CD4-positive, alpha-beta T cell (primary cell): ENCODE data around the gene DLGAP5. TPM values are rescaled to one million over a fixed set of nuclear protein-coding genes. Genes with fewer than 3 reads are reported as not detected.

Experiments used
- ATAC-seq: fragments of 200-7000 bp; cut with Tn5 transposase; one replicate; pipeline ENCODE4 v1.10.0; 2022; ENCODE audit warnings: mild to moderate bottlenecking; ENCODE audit not compliant: poor library complexity
- CTCF ChIA-PET: fragments of 350-600 bp; sonication (Branson Sonifier 250); formaldehyde crosslinking; loops from one replicate; lab custom pipeline; 2021; ENCODE audit warnings: antibody characterized with exemption, inconsistent platforms; lab: Charles Lee
- POLR2A ChIA-PET: fragments of 350-600 bp; sonication (Branson Sonifier 250); formaldehyde crosslinking; loops from one replicate; lab custom pipeline; 2021; ENCODE audit warnings: antibody characterized with exemption, inconsistent platforms; lab: Charles Lee
- DNase-seq, 14 experiments: peaks; one replicate each; pipeline ENCODE4 v3.0.0-alpha.2; 2013 to 2020; ENCODE audit warnings: mixed read lengths in 2 of 14
- H3K27ac ChIP-seq, 2 donors: one replicate each; pipeline versions ENCODE4 v1.5.1 to v1.7.0; 2013; ENCODE audit warnings: low read length in 2 of 2, low read depth in 1 of 2, mild to moderate bottlenecking in 1 of 2
- H3K27me3 ChIP-seq, 2 experiments: 1 replicate in 1 of 2; 2 replicates in 1 of 2; pipeline versions ENCODE4 v1.6.1 to v1.7.0; 2013; ENCODE audit warnings: low read length in 2 of 2, control low read depth in 1 of 2, mild to moderate bottlenecking in 1 of 2, moderate library complexity in 1 of 2; ENCODE audit not compliant: insufficient read depth in 2 of 2, control insufficient read depth in 1 of 2
- H3K36me3 ChIP-seq: one replicate; pipeline ENCODE4 v1.6.1; 2013; ENCODE audit warnings: low read length, control low read depth; ENCODE audit not compliant: insufficient read depth
- H3K4me1 ChIP-seq: one replicate; pipeline ENCODE4 v1.6.1; 2013; ENCODE audit warnings: low read length, control low read depth; ENCODE audit not compliant: insufficient read depth
- H3K4me3 ChIP-seq: one replicate; pipeline ENCODE4 v1.5.1; 2013; ENCODE audit warnings: mild to moderate bottlenecking, low read length, moderate library complexity
- H3K9me3 ChIP-seq, 2 experiments: 1 replicate in 1 of 2; 2 replicates in 1 of 2; pipeline versions ENCODE4 v1.6.1 to v1.7.0; 2013; ENCODE audit warnings: low read length in 2 of 2, mild to moderate bottlenecking in 2 of 2, control low read depth in 1 of 2, moderate library complexity in 1 of 2; ENCODE audit not compliant: control insufficient read depth in 1 of 2, insufficient read depth in 1 of 2
- H3K27ac Mint-ChIP-seq: one replicate; pipeline ENCODE4 v1.8.0; 2020; ENCODE audit warnings: mixed read lengths
- H3K27me3 Mint-ChIP-seq: one replicate; pipeline ENCODE4 v1.8.0; 2021; ENCODE audit warnings: mixed read lengths
- H3K36me3 Mint-ChIP-seq: one replicate; pipeline ENCODE4 v1.8.0; 2021; ENCODE audit warnings: low read depth, mixed read lengths
- H3K4me1 Mint-ChIP-seq: one replicate; pipeline ENCODE4 v1.8.0; 2021; ENCODE audit warnings: low read depth, mixed read lengths
- H3K4me3 Mint-ChIP-seq: one replicate; pipeline ENCODE4 v1.8.0; 2020; ENCODE audit warnings: mild to moderate bottlenecking, mixed read lengths
- H3K9me3 Mint-ChIP-seq: one replicate; pipeline ENCODE4 v1.8.0; 2020; ENCODE audit warnings: mixed read lengths
- CTCF ChIP-seq: fragments of 200-600 bp; IDR thresholded peaks from one replicate; pipeline ENCODE4 v1.8.0; 2022; ENCODE audit warnings: antibody characterized with exemption, mild to moderate bottlenecking
- intact Hi-C, 2 experiments: fragments of 100-400 bp; cut with DNase I in 1 of 2; cut with micrococcal nuclease in 1 of 2; formaldehyde crosslinking; loops; one replicate each; pipeline versions ENCODE4 v1.15.1 to v1.9.0; 2023 to 2025; cut with DNase I, micrococcal nuclease
- total RNA-seq, 174 experiments: library from RNA in 2 of 174; stranded (reverse) in 2 of 174; gene quantifications; one replicate each; pipeline ENCODE4 v1.2.3 and lab custom pipeline; 2021 to 2026

DLGAP5 gene
- total RNA-seq, 2 experiments from 2014 or later = 0.25 TPM; not detected in 1

- Histone ChIP-seq H3K27me3 (no peaks in the 10 kb centered on the region), H3K27ac (no peak overlapping the region), H3K4me1 (peaks cover 63% of the 10 kb centered on the region), H3K4me3 (no peak overlapping the region), H3K9me3 (no peaks in the 10 kb centered on the region), H3K36me3 (no peaks in the 10 kb centered on the region)
- H3K4me3 Mint-ChIP-seq = no peak overlapping the region
- DNase-seq (no peak), ATAC-seq (no peak)
- intact Hi-C loops = no loop called here
- peaks cover 5% of the 10 kb centered on the region for H3K9me3 Mint-ChIP-seq
- ChIA-PET CTCF (no interaction called here), POLR2A (interaction anchor here (1.1 kb wide), 1 partner anchor 24 kb away, joined by 4 read pairs; no protein-coding TSS in a partner anchor)
- H3K27me3 Mint-ChIP-seq = no peaks in the 10 kb centered on the region
- no peak overlapping the region for H3K27ac Mint-ChIP-seq
- H3K36me3 Mint-ChIP-seq = no peaks in the 10 kb centered on the region
- H3K4me1 Mint-ChIP-seq = peaks cover 43% of the 10 kb centered on the region
- no peak for TF ChIP-seq CTCF
Measured at GRCh38 chr14:55105991-55106390, 85.4 kb downstream of the DLGAP5 start.

GRCh38 chr14:55103971-55104954 lies 87.1 kb downstream of the DLGAP5 start:
- Histone ChIP-seq H3K36me3 (no peaks in the 10 kb centered on the region), H3K9me3 (no peaks in the 10 kb centered on the region), H3K27me3 (no peaks in the 10 kb centered on the region), H3K4me3 (no peak overlapping the region), H3K4me1 (peaks cover 65% of the 10 kb centered on the region), H3K27ac (peak overlapping the region; percentile 39 to 83)
- H3K27ac Mint-ChIP-seq = peak overlapping the region; percentile 94
- intact Hi-C loops = no loop called here
- ChIA-PET POLR2A (interaction anchor here (1.1 to 2.2 kb wide), 4 partner anchors 25 to 270 kb away, joined by 4 to 12 read pairs (median 8); partner anchors contain the start of genes LGALS3 and MAPK1IP1L), CTCF (interaction anchor here (0.8 to 2.3 kb wide), 4 partner anchors 11 to 56 kb away, joined by 4 to 14 read pairs (median 4); partner anchors contain the start of gene MAPK1IP1L)
- H3K36me3 Mint-ChIP-seq = no peaks in the 10 kb centered on the region
- peaks cover 48% of the 10 kb centered on the region for H3K4me1 Mint-ChIP-seq
- DNase-seq (peak in 3 of 14 experiments; percentile 15 to 33 (median 28)), ATAC-seq (no peak)
- no peaks in the 10 kb centered on the region for H3K27me3 Mint-ChIP-seq
- no peak for TF ChIP-seq CTCF
- H3K4me3 Mint-ChIP-seq = no peak overlapping the region
- H3K9me3 Mint-ChIP-seq = peaks cover 5% of the 10 kb centered on the region

GRCh38 chr14:55103005-55103640 lies 88.3 kb downstream of the DLGAP5 start:
- peak overlapping the region; percentile 94 for H3K27ac Mint-ChIP-seq
- DNase-seq = peak; percentile 28 to 82 (median 50)
- H3K27me3 Mint-ChIP-seq = no peaks in the 10 kb centered on the region
- H3K4me1 ChIP-seq = peaks cover 70% of the 10 kb centered on the region
- H3K36me3 Mint-ChIP-seq = no peaks in the 10 kb centered on the region
- H3K9me3 Mint-ChIP-seq = peaks cover 5% of the 10 kb centered on the region
- no peaks in the 10 kb centered on the region for H3K27me3 ChIP-seq
- no peak for TF ChIP-seq CTCF
- H3K4me3 ChIP-seq = peak overlapping the region; percentile 2
- ATAC-seq = peak; percentile 69
- H3K36me3 ChIP-seq = no peaks in the 10 kb centered on the region
- H3K27ac ChIP-seq = peak overlapping the region; percentile 39 to 83
- H3K4me1 Mint-ChIP-seq = peaks cover 50% of the 10 kb centered on the region
- H3K4me3 Mint-ChIP-seq = peak overlapping the region; percentile 59
- ChIA-PET CTCF (interaction anchor here (0.7 to 2.4 kb wide), 7 partner anchors 9 to 58 kb away, joined by 3 to 14 read pairs (median 4); partner anchors contain the start of gene MAPK1IP1L), POLR2A (interaction anchor here (0.9 to 2.2 kb wide), 7 partner anchors 9 to 271 kb away, joined by 3 to 12 read pairs (median 5); partner anchors contain the start of genes LGALS3, MAPK1IP1L, SOCS4 and WDHD1)
- intact Hi-C loops = no loop called here
- no peaks in the 10 kb centered on the region for H3K9me3 ChIP-seq
